GM18508 (cell line): Measurements from ENCODE around the gene UHRF2.
"Not testable (repeated sequence)": the region's sequence is repeated elsewhere in the genome, so short reads cannot be mapped to it uniquely, and the experiment has no call there.

Source experiments
- ATAC-seq: cut with Tn5 transposase; IDR thresholded peaks from one replicate; pipeline ENCODE4 v1.9.1; 2021; ENCODE audit warnings: moderate number of reproducible peaks; ENCODE audit not compliant: insufficient read depth, unreplicated experiment

Gene UHRF2

GRCh38 chr9:6424940-6425339, 11.9 kb downstream of the UHRF2 start:
- no peak for ATAC-seq

- no peak for ATAC-seq
Observed at GRCh38 chr9:6426117-6426516, 13.1 kb downstream of the UHRF2 start.

GRCh38 chr9:6428940-6429889, 16.2 kb downstream of the UHRF2 start:
- peak; percentile 87 for ATAC-seq

- ATAC-seq, result no peak
Observed at GRCh38 chr9:6431038-6431437, 18.0 kb downstream of the UHRF2 start.

GRCh38 chr9:6433410-6433809, 20.4 kb downstream of the UHRF2 start:
- no peak for ATAC-seq

- ATAC-seq, result no peak
Observed at GRCh38 chr9:6439051-6439703, 26.2 kb downstream of the UHRF2 start.

- ATAC-seq, result no peak
Observed at GRCh38 chr9:6440405-6440804, 27.4 kb downstream of the UHRF2 start.

- ATAC-seq, result no peak
Observed at GRCh38 chr9:6441269-6441668, 28.3 kb downstream of the UHRF2 start.

- no peak for ATAC-seq
Observed at GRCh38 chr9:6443661-6444060, 30.7 kb downstream of the UHRF2 start.

- no peak for ATAC-seq
Observed at GRCh38 chr9:6444128-6444527, 31.1 kb downstream of the UHRF2 start.

- no peak for ATAC-seq
Observed at GRCh38 chr9:6449086-6449485, 36.1 kb downstream of the UHRF2 start.

- ATAC-seq, result no peak
Observed at GRCh38 chr9:6449645-6450044, 36.6 kb downstream of the UHRF2 start.

- no peak for ATAC-seq
Observed at GRCh38 chr9:6450641-6451375, 37.8 kb downstream of the UHRF2 start.

- not testable (repeated sequence) for ATAC-seq
Observed at GRCh38 chr9:6455292-6455691, 42.3 kb downstream of the UHRF2 start.

- ATAC-seq, result not testable (repeated sequence)
Observed at GRCh38 chr9:6458704-6459103, 45.7 kb downstream of the UHRF2 start.

GRCh38 chr9:6459718-6460117, 46.7 kb downstream of the UHRF2 start:
- ATAC-seq, result no peak

- no peak for ATAC-seq
Observed at GRCh38 chr9:6460189-6460768, 47.3 kb downstream of the UHRF2 start.

- no peak for ATAC-seq
Observed at GRCh38 chr9:6461619-6462018, 48.6 kb downstream of the UHRF2 start.

- ATAC-seq, result no peak
Observed at GRCh38 chr9:6467006-6467625, 54.1 kb downstream of the UHRF2 start.

GRCh38 chr9:6471231-6471850, 58.3 kb downstream of the UHRF2 start:
- no peak for ATAC-seq
